IMR-90 (cell line): ENCODE measurements around the gene ZNF236. TPM values are rescaled to one million over a fixed set of nuclear protein-coding genes. Genes with fewer than 3 reads are reported as not detected.

Experiments
- ATAC-seq: fragments of 200-7000 bp; cut with Tn5 transposase; 2 replicates; pipeline ENCODE4 v1.9.1; 2020; ENCODE audit warnings: low read depth, mild to moderate bottlenecking, moderate library complexity
- BruUV-seq: library from RNA; stranded (reverse); fragments of 400-500 nt; replicated peaks from 2 replicates; lab custom pipeline; 2021; lab: Mats Ljungman, UMichigan
- CTCF ChIA-PET: fragments of 300-600 bp; formaldehyde crosslinking; extraction: SDS; loops from one replicate; lab custom pipeline; 2021; ENCODE audit warnings: antibody characterized with exemption; lab: Yijun Ruan, JAX
- POLR2A ChIA-PET: fragments of 300-600 bp; sonication (Branson Sonifier 250); formaldehyde crosslinking; loops from one replicate; lab custom pipeline; 2022; ENCODE audit warnings: antibody characterized with exemption; ENCODE audit not compliant: unreplicated experiment; lab: Charles Lee
- DNase-seq: peaks from one replicate; pipeline ENCODE4 v3.0.0; 2013
- H2AFZ ChIP-seq: replicated peaks from 2 replicates; pipeline ENCODE3; 2013; ENCODE audit warnings: low read length, mild to moderate bottlenecking; ENCODE audit not compliant: poor library complexity
- H2AK5ac ChIP-seq: 2 replicates; pipeline ENCODE4 v1.6.1; 2013; ENCODE audit warnings: low read depth, low read length, inconsistent platforms
- H2AK9ac ChIP-seq: replicated peaks from 2 replicates; pipeline ENCODE3; 2013; ENCODE audit warnings: mild to moderate bottlenecking, low read depth, low read length, moderate library complexity; ENCODE audit not compliant: poor library complexity
- H2BK120ac ChIP-seq: 2 replicates; pipeline ENCODE4 v1.6.1; 2013; ENCODE audit warnings: low read depth, low read length, inconsistent platforms
- H2BK15ac ChIP-seq: 3 replicates; pipeline ENCODE4 v1.6.1; 2013; ENCODE audit warnings: low read depth, low read length, inconsistent platforms
- H2BK20ac ChIP-seq: 2 replicates; pipeline ENCODE4 v1.6.1; 2013; ENCODE audit warnings: low read depth, mild to moderate bottlenecking, inconsistent platforms, low read length, moderate library complexity
- H2BK5ac ChIP-seq: 2 replicates; pipeline ENCODE4 v1.6.1; 2013; ENCODE audit warnings: mild to moderate bottlenecking, low read depth, low read length, inconsistent platforms; ENCODE audit not compliant: poor library complexity, severe bottlenecking
- H3K14ac ChIP-seq: replicated peaks from 2 replicates; pipeline ENCODE4 v1.6.1; 2013; ENCODE audit warnings: low read depth, low read length, inconsistent platforms
- H3K18ac ChIP-seq: 2 replicates; pipeline ENCODE4 v1.6.1; 2013; ENCODE audit warnings: low read depth, low read length, control low read depth
- H3K23ac ChIP-seq: 2 replicates; pipeline ENCODE4 v1.6.1; 2013; ENCODE audit warnings: low read depth, low read length, inconsistent platforms
- H3K27ac ChIP-seq: 2 replicates; pipeline ENCODE4 v1.5.1; 2013; ENCODE audit warnings: mild to moderate bottlenecking, control low read depth, low read length; ENCODE audit not compliant: insufficient read depth
- H3K27me3 ChIP-seq: 2 replicates; pipeline ENCODE4 v1.6.1; 2013; ENCODE audit warnings: low read length; ENCODE audit not compliant: control insufficient read depth, insufficient read depth
- H3K36me3 ChIP-seq: 2 replicates; pipeline ENCODE4 v1.6.1; 2013; ENCODE audit warnings: low read length, mixed read lengths; ENCODE audit not compliant: control insufficient read depth, insufficient read depth
- H3K4ac ChIP-seq: 2 replicates; pipeline ENCODE4 v1.6.1; 2013; ENCODE audit warnings: low read depth, low read length, inconsistent platforms
- H3K4me1 ChIP-seq: 2 replicates; pipeline ENCODE4 v1.6.1; 2013; ENCODE audit warnings: low read length, mixed read lengths; ENCODE audit not compliant: control insufficient read depth, insufficient read depth
- H3K4me2 ChIP-seq: 2 replicates; pipeline ENCODE4 v1.6.1; 2013; ENCODE audit warnings: low read depth, mild to moderate bottlenecking, control low read depth, low read length, moderate library complexity
- H3K4me3 ChIP-seq: 2 replicates; pipeline ENCODE4 v1.5.1; 2013; ENCODE audit warnings: low read depth, mild to moderate bottlenecking, control low read depth, low read length, moderate library complexity; ENCODE audit not compliant: insufficient read depth
- H3K56ac ChIP-seq: 2 replicates; pipeline ENCODE4 v1.6.1; 2013; ENCODE audit warnings: low read length, inconsistent platforms; ENCODE audit not compliant: insufficient read depth; ENCODE audit errors: extremely low read depth
- H3K79me1 ChIP-seq, 2 experiments: 2 replicates each; pipeline ENCODE4 v1.6.1; 2013; ENCODE audit warnings: low read length in 2 of 2, inconsistent platforms in 1 of 2, low read depth in 1 of 2
- H3K9ac ChIP-seq: 2 replicates; pipeline ENCODE4 v1.6.1; 2013; ENCODE audit warnings: low read depth, low read length, control low read depth
- H3K9me1 ChIP-seq: 2 replicates; pipeline ENCODE4 v1.6.1; 2013; ENCODE audit warnings: low read length, inconsistent platforms; ENCODE audit not compliant: insufficient read depth
- H3K9me3 ChIP-seq: 2 replicates; pipeline ENCODE4 v1.6.1; 2013; ENCODE audit warnings: low read length; ENCODE audit not compliant: control insufficient read depth, insufficient read depth
- H4K20me1 ChIP-seq: 2 replicates; pipeline ENCODE4 v1.6.1; 2013; ENCODE audit warnings: low read length, inconsistent platforms; ENCODE audit not compliant: insufficient read depth
- H4K5ac ChIP-seq: 2 replicates; pipeline ENCODE4 v1.6.1; 2013; ENCODE audit warnings: mild to moderate bottlenecking, low read depth, low read length, control low read depth
- H4K8ac ChIP-seq, 2 experiments: 2 replicates each; pipeline ENCODE4 v1.6.1; 2013; ENCODE audit warnings: low read depth in 2 of 2, low read length in 2 of 2, control low read depth in 1 of 2, inconsistent platforms in 1 of 2
- H4K91ac ChIP-seq: 2 replicates; pipeline ENCODE4 v1.6.1; 2013; ENCODE audit warnings: low read depth, low read length, inconsistent platforms; ENCODE audit not compliant: insufficient read depth
- BHLHE40 ChIP-seq: fragments of 150-350 bp; IDR thresholded peaks from 2 replicates; pipeline ENCODE4 v1.6.1; 2016; ENCODE audit warnings: mild to moderate bottlenecking, low read depth, low read length
- CEBPB ChIP-seq: IDR thresholded peaks from 2 replicates; pipeline ENCODE4 v1.6.1; 2012; ENCODE audit warnings: low read depth, low read length, improper control_type of control experiment
- CTCF ChIP-seq: conservative IDR thresholded peaks from 2 replicates; pipeline ENCODE4 v1.5.1; 2012; ENCODE audit warnings: mild to moderate bottlenecking, low read depth, low read length, improper control_type of control experiment
- ELK1 ChIP-seq: fragments of 150-350 bp; IDR thresholded peaks from 2 replicates; pipeline ENCODE4 v1.6.1; 2016; ENCODE audit warnings: low read depth, mild to moderate bottlenecking, low read length, moderate library complexity, borderline replicate concordance
- FOS ChIP-seq: fragments of 150-350 bp; IDR thresholded peaks from 2 replicates; pipeline ENCODE4 v1.6.1; 2016; ENCODE audit warnings: low read depth, low read length
- MAZ ChIP-seq: IDR thresholded peaks from 2 replicates; pipeline ENCODE4 v1.6.1; 2012; ENCODE audit warnings: low read depth, mild to moderate bottlenecking, low read length, improper control_type of control experiment, moderate library complexity, borderline replicate concordance
- MXI1 ChIP-seq: IDR thresholded peaks from 2 replicates; pipeline ENCODE4 v1.6.1; 2012; ENCODE audit warnings: low read depth, mild to moderate bottlenecking, low read length, moderate library complexity, borderline replicate concordance
- POLR2A ChIP-seq: IDR thresholded peaks from 2 replicates; pipeline ENCODE4 v1.6.1; 2012; ENCODE audit warnings: mild to moderate bottlenecking, low read depth, low read length
- RCOR1 ChIP-seq: IDR thresholded peaks from 2 replicates; pipeline ENCODE4 v1.6.1; 2012; ENCODE audit warnings: mild to moderate bottlenecking, low read length, improper control_type of control experiment; ENCODE audit not compliant: insufficient replicate concordance
- SMC3 ChIP-seq: fragments of 150-350 bp; IDR thresholded peaks from 2 replicates; pipeline ENCODE4 v1.6.1; 2016; ENCODE audit warnings: low read depth, mild to moderate bottlenecking, antibody characterized with exemption, low read length, moderate library complexity
- WGBS, 2 experiments: methylation state at CpG; one replicate each; pipeline versions ENCODE4 v1.1.5 to v1.1.7; 2013; ENCODE audit warnings: missing lambda C conversion rate in 2 of 2; ENCODE audit not compliant: insufficient read length in 1 of 2; ENCODE audit errors: extremely low coverage in 2 of 2; 5-methylcytosine and 5-hydroxymethylcytosine counted together
- dilution Hi-C: fragments of 300-500 bp; cut with HindIII; formaldehyde crosslinking; loops from one replicate; pipeline ENCODE4 v1.14.3; 2018; ENCODE audit warnings: low sequenced_read_pairs; ENCODE audit not compliant: unreplicated experiment
- in situ Hi-C: fragments of 300-500 bp; cut with MboI; formaldehyde crosslinking; loops from 3 replicates; pipeline ENCODE4 v1.14.3; 2019; ENCODE audit warnings: low sequenced_read_pairs, inconsistent platforms, mixed read lengths
- intact Hi-C: fragments of 100-400 bp; cut with micrococcal nuclease; formaldehyde crosslinking; loops from 2 replicates; pipeline ENCODE4 v1.10.0; 2022
- polyA plus RNA-seq, 3 experiments: library from polyadenylated mRNA; depleted of rRNA; stranded (reverse); fragments of >200 nt; gene quantifications; 2 replicates each; pipeline ENCODE4 v1.2.3, GENCODE V29; 2012; ENCODE audit warnings: low replicate concordance in 1 of 3
- total RNA-seq: library from RNA; depleted of rRNA; stranded (reverse); fragments of >200 nt; gene quantifications from 2 replicates; pipeline ENCODE4 v1.2.3, GENCODE V29; 2012
- TF ChIP-seq, protein P1 (sequence below): fragments of 150-350 bp; IDR thresholded peaks from 2 replicates; pipeline ENCODE4 v1.6.1; 2017; ENCODE audit warnings: mild to moderate bottlenecking, antibody characterized with exemption, low read length, low read depth

The ZNF236 gene
- total and polyA plus RNA-seq, 2 of the 4 experiments (the other 2 are of a cell fraction): 3.6 to 9.7 TPM

- in situ Hi-C loops (no loop called here), intact Hi-C loops (loop anchor here (2.0 kb wide), 1 partner anchor 71 kb away; no protein-coding TSS in a partner anchor), dilution Hi-C loops (no loop called here)
- Histone ChIP-seq H3K56ac (no peak overlapping the region), H3K14ac (no peak overlapping the region), H3K9ac (no peak overlapping the region), H3K9me3 (no peaks in the 10 kb centered on the region), H3K27me3 (no peaks in the 10 kb centered on the region), H2AFZ (peak overlapping the region; percentile 14), H4K5ac (no peak overlapping the region), H4K20me1 (no peaks in the 10 kb centered on the region), H3K4me1 (no peaks in the 10 kb centered on the region), H4K8ac (no peak overlapping the region), H3K36me3 (peaks cover 17% of the 10 kb centered on the region; the same call in 1 of the 2 replicates), H2BK20ac (no peak overlapping the region), H2AK9ac (no peak overlapping the region), H3K27ac (no peak overlapping the region), H2BK5ac (no peak overlapping the region), H2AK5ac (no peak overlapping the region), H3K4me2 (no peak overlapping the region), H3K18ac (no peak overlapping the region), H3K23ac (no peak overlapping the region), H2BK120ac (no peak overlapping the region), H3K9me1 (no peaks in the 10 kb centered on the region; the same call in 1 of the 2 replicates), H3K4me3 (no peak overlapping the region), H3K4ac (no peak overlapping the region), H4K91ac (no peak overlapping the region), H2BK15ac (no peak overlapping the region), H3K79me1 (no peaks in the 10 kb centered on the region; a peak in 1 of 4 replicates)
- DNase-seq (no peak), ATAC-seq (no peak)
- CTCF ChIA-PET: no interaction called here
- TF ChIP-seq FOS: no peak
- no peak for TF ChIP-seq MXI1
- TF ChIP-seq RCOR1: no peak
- no peak for TF ChIP-seq ELK1
- TF ChIP-seq, protein P1, sequence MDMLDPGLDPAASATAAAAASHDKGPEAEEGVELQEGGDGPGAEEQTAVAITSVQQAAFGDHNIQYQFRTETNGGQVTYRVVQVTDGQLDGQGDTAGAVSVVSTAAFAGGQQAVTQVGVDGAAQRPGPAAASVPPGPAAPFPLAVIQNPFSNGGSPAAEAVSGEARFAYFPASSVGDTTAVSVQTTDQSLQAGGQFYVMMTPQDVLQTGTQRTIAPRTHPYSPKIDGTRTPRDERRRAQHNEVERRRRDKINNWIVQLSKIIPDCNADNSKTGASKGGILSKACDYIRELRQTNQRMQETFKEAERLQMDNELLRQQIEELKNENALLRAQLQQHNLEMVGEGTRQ: no peak
- no peak for TF ChIP-seq BHLHE40
- no peak for TF ChIP-seq CEBPB
- no peak for TF ChIP-seq SMC3
- TF ChIP-seq POLR2A: no peak
- no peak for TF ChIP-seq MAZ
- no peak for TF ChIP-seq CTCF
- WGBS, 2 experiments: 98% methylated on average over 7 of the region's 17 CpGs; no CpG with 5 or more reads in 1 of the 2 experiments
- no TSS peak for BruUV-seq
- POLR2A ChIA-PET: no interaction called here
Observed at GRCh38 chr18:76873713-76874112, 51.4 kb downstream of the ZNF236 start.
